DLD1 (cell line): ENCODE measurements around the gene TCOF1.

Experiments used
- in situ Hi-C: cut with HindIII; loops from 2 replicates; pipeline ENCODE4 v1.10.0; 2017; ENCODE audit warnings: low sequenced_read_pairs

TCOF1 gene

GRCh38 chr5:150322202-150322601 lies 35.3 kb upstream of the TCOF1 start:
- in situ Hi-C loops = no loop called here

GRCh38 chr5:150323092-150323491 lies 34.4 kb upstream of the TCOF1 start:
- in situ Hi-C loops = no loop called here

- in situ Hi-C loops = no loop called here
Observed at GRCh38 chr5:150323819-150324218, 33.7 kb upstream of the TCOF1 start.

- in situ Hi-C loops = no loop called here
Observed at GRCh38 chr5:150325426-150325825, 32.1 kb upstream of the TCOF1 start.

GRCh38 chr5:150326707-150327106 lies 30.8 kb upstream of the TCOF1 start:
- in situ Hi-C loops = no loop called here

- in situ Hi-C loops = no loop called here
Observed at GRCh38 chr5:150327139-150327538, 30.4 kb upstream of the TCOF1 start.

GRCh38 chr5:150328515-150328914 lies 29.0 kb upstream of the TCOF1 start:
- in situ Hi-C loops = no loop called here

GRCh38 chr5:150329038-150329437 lies 28.5 kb upstream of the TCOF1 start:
- in situ Hi-C loops = no loop called here

GRCh38 chr5:150329881-150330876 lies 27.3 kb upstream of the TCOF1 start:
- in situ Hi-C loops = no loop called here

- in situ Hi-C loops = no loop called here
Observed at GRCh38 chr5:150333400-150333799, 24.1 kb upstream of the TCOF1 start.

GRCh38 chr5:150335778-150336177 lies 21.7 kb upstream of the TCOF1 start:
- in situ Hi-C loops = no loop called here

- in situ Hi-C loops = no loop called here
Observed at GRCh38 chr5:150338546-150338945, 19.0 kb upstream of the TCOF1 start.

GRCh38 chr5:150339165-150339564 lies 18.3 kb upstream of the TCOF1 start:
- in situ Hi-C loops = no loop called here

GRCh38 chr5:150339841-150340240 lies 17.7 kb upstream of the TCOF1 start:
- in situ Hi-C loops = loop anchor here (5.0 kb wide), 1 partner anchor 68 kb away; no protein-coding TSS in a partner anchor

- in situ Hi-C loops = loop anchor here (5.0 kb wide), 1 partner anchor 68 kb away; no protein-coding TSS in a partner anchor
Observed at GRCh38 chr5:150340614-150341255, 16.8 kb upstream of the TCOF1 start.

- in situ Hi-C loops = loop anchor here (5.0 kb wide), 1 partner anchor 69 kb away; no protein-coding TSS in a partner anchor
Observed at GRCh38 chr5:150341331-150341730, 16.2 kb upstream of the TCOF1 start.

GRCh38 chr5:150341989-150342388 lies 15.5 kb upstream of the TCOF1 start:
- in situ Hi-C loops = loop anchor here (5.0 kb wide), 1 partner anchor 70 kb away; no protein-coding TSS in a partner anchor

GRCh38 chr5:150342583-150342982 lies 14.9 kb upstream of the TCOF1 start:
- in situ Hi-C loops = loop anchor here (5.0 kb wide), 1 partner anchor 70 kb away; no protein-coding TSS in a partner anchor

- in situ Hi-C loops = loop anchor here (5.0 kb wide), 1 partner anchor 72 kb away; no protein-coding TSS in a partner anchor
Observed at GRCh38 chr5:150343994-150344631, 13.4 kb upstream of the TCOF1 start.

- in situ Hi-C loops = no loop called here
Observed at GRCh38 chr5:150345716-150346115, 11.8 kb upstream of the TCOF1 start.

- in situ Hi-C loops = no loop called here
Observed at GRCh38 chr5:150346592-150346991, 10.9 kb upstream of the TCOF1 start.
